Body of pancreas (tissue), 4 donors: ENCODE results near the gene SLC9A1. TPM values are rescaled to one million over a fixed set of nuclear protein-coding genes. Genes with fewer than 3 reads are reported as not detected.

Experiments
- ATAC-seq: fragments of 150-250 bp; one replicate; pipeline ENCODE4 v1.9.1; 2016
- DNase-seq, 4 donors: peaks; one replicate each; pipeline ENCODE4 v3.0.0-alpha.2; 2019
- H3K27ac ChIP-seq, 4 donors: fragments of 200-600 bp; sonication (generic); 1 replicate in 3 of 4; 2 replicates in 1 of 4; pipeline versions ENCODE4 v1.5.1 to v1.6.1; 2016 to 2019; ENCODE audit warnings: mild to moderate bottlenecking in 1 of 4, mixed read lengths in 1 of 4, moderate library complexity in 1 of 4
- H3K27me3 ChIP-seq, 2 donors: fragments of 200-600 bp; sonication (generic); one replicate each; pipeline ENCODE4 v1.6.0; 2016; ENCODE audit warnings: mild to moderate bottlenecking in 1 of 2
- H3K36me3 ChIP-seq, 2 donors: fragments of 200-600 bp; sonication (generic); replicated peaks in 1 of 2; 2 replicates each; pipeline ENCODE4 v1.5.1; 2016; ENCODE audit warnings: low read depth in 2 of 2; ENCODE audit not compliant: insufficient read depth in 1 of 2
- H3K4me1 ChIP-seq: fragments of 200-600 bp; sonication (generic); one replicate; pipeline ENCODE4 v1.6.0; 2016
- H3K4me3 ChIP-seq, 2 donors: fragments of 200-600 bp; sonication (generic); 1 replicate in 1 of 2; 2 replicates in 1 of 2; pipeline ENCODE4 v1.5.1; 2016 to 2019
- H3K9me3 ChIP-seq, 3 donors: fragments of 200-600 bp; sonication (generic); 1 replicate in 2 of 3; 2 replicates in 1 of 3; pipeline ENCODE4 v1.5.1; 2016
- CTCF ChIP-seq, 7 experiments: fragments of 450-650 bp in 4 of 7; fragments of 200-600 bp in 3 of 7; sonication (generic) in 3 of 7; IDR thresholded peaks; one replicate each; pipeline ENCODE4 v1.5.1; 2016 to 2019; ENCODE audit warnings: antibody characterized with exemption in 7 of 7
- POLR2A ChIP-seq, 3 donors: fragments of 450-650 bp; IDR thresholded peaks; one replicate each; pipeline ENCODE4 v1.6.1; 2016; ENCODE audit warnings: antibody characterized with exemption in 3 of 3, mild to moderate bottlenecking in 2 of 3
- WGBS, 2 donors: methylation state at CpG; one replicate each; pipeline ENCODE4 v1.1.5; 2017; 5-methylcytosine and 5-hydroxymethylcytosine counted together
- intact Hi-C: fragments of 100-400 bp; cut with DNase I; formaldehyde crosslinking; loops from one replicate; pipeline ENCODE4 v1.15.1; 2023
- total RNA-seq, 2 donors: library from RNA; depleted of rRNA; stranded (reverse); fragments of >200 nt; gene quantifications; one replicate each; pipeline ENCODE4 v1.1.0, GENCODE V29; 2016

Gene SLC9A1
- total RNA-seq, 2 donors from 2014 or later, result 6.9 to 7.8 TPM

GRCh38 chr1:27116697-27117096 lies 38.2 kb downstream of the SLC9A1 start:
- Histone ChIP-seq H3K4me1 (peaks cover 15% of the 10 kb centered on the region), H3K27ac (peak overlapping the region in 3 of 4 donors; percentile 15 to 28 (median 27)), H3K27me3 (no peaks in the 10 kb centered on the region), H3K4me3 (no peak overlapping the region), H3K36me3 (no peaks in the 10 kb centered on the region), H3K9me3 (no peaks in the 10 kb centered on the region)
- DNase-seq (peak in 1 of 4 donors; percentile 58), ATAC-seq (no peak)
- TF ChIP-seq CTCF (IDR thresholded peaks at IDR 0.05) (no peak), POLR2A (IDR thresholded peaks at IDR 0.05) (no peak)
- intact Hi-C loops, result no loop called here

- DNase-seq (peak in 3 of 4 donors; percentile 50 to 60 (median 53)), ATAC-seq (no peak)
- Histone ChIP-seq H3K27me3 (no peaks in the 10 kb centered on the region), H3K4me1 (peaks cover 16% of the 10 kb centered on the region), H3K27ac (peak overlapping the region in 3 of 4 donors; percentile 21 to 54 (median 46)), H3K4me3 (no peak overlapping the region), H3K9me3 (no peaks in the 10 kb centered on the region), H3K36me3 (no peaks in the 10 kb centered on the region)
- TF ChIP-seq CTCF (IDR thresholded peaks at IDR 0.05) (no peak), POLR2A (IDR thresholded peaks at IDR 0.05) (no peak)
- intact Hi-C loops, result no loop called here
- 89 to 98% methylated on average over 3 of the region's 3 CpGs for WGBS, 2 donors
These were observed 38.7 kb downstream of the SLC9A1 start for GRCh38 chr1:27116232-27116631.

- Histone ChIP-seq H3K27ac (no peak overlapping the region), H3K9me3 (no peaks in the 10 kb centered on the region), H3K27me3 (no peaks in the 10 kb centered on the region), H3K4me3 (no peak overlapping the region), H3K4me1 (peaks cover 16% of the 10 kb centered on the region), H3K36me3 (no peaks in the 10 kb centered on the region)
- DNase-seq, result no peak
- TF ChIP-seq CTCF (IDR thresholded peaks at IDR 0.05), result no peak
- no peak for TF ChIP-seq POLR2A (IDR thresholded peaks at IDR 0.05)
- ATAC-seq, result no peak
- intact Hi-C loops, result no loop called here
- WGBS, 2 donors, result 85 to 96% methylated on average over 5 of the region's 5 CpGs
These were observed 40.4 kb downstream of the SLC9A1 start for GRCh38 chr1:27114546-27114945.

GRCh38 chr1:27113861-27114260 lies 41.1 kb downstream of the SLC9A1 start:
- H3K27ac ChIP-seq, result no peak overlapping the region
- 84 to 90% methylated on average over 16 to 22 of the region's 22 CpGs for WGBS, 2 donors
- ATAC-seq (no peak), DNase-seq (no peak)
- H3K36me3 ChIP-seq, result no peaks in the 10 kb centered on the region
- no peaks in the 10 kb centered on the region for H3K27me3 ChIP-seq
- intact Hi-C loops, result no loop called here
- H3K4me1 ChIP-seq, result peaks cover 16% of the 10 kb centered on the region
- H3K9me3 ChIP-seq, result no peaks in the 10 kb centered on the region
- no peak for TF ChIP-seq POLR2A (IDR thresholded peaks at IDR 0.05)
- H3K4me3 ChIP-seq, result no peak overlapping the region

- no peaks in the 10 kb centered on the region for H3K27me3 ChIP-seq
- H3K36me3 ChIP-seq, result no peaks in the 10 kb centered on the region
- ATAC-seq (peak; percentile 85), DNase-seq (peak; percentile 68 to 92 (median 88))
- H3K4me1 ChIP-seq, result peaks cover 16% of the 10 kb centered on the region
- peak overlapping the region; percentile 43 to 79 (median 62) for H3K27ac ChIP-seq
- 16 to 43% methylated on average over 3 to 5 of the region's 5 CpGs for WGBS, 2 donors
- no peak overlapping the region for H3K4me3 ChIP-seq
- no peaks in the 10 kb centered on the region for H3K9me3 ChIP-seq
- TF ChIP-seq CTCF (IDR thresholded peaks at IDR 0.05) (peak in 4 of 7 experiments; percentile 26 to 45 (median 40)), POLR2A (IDR thresholded peaks at IDR 0.05) (no peak)
- intact Hi-C loops, result no loop called here
These were observed 43.0 kb downstream of the SLC9A1 start for GRCh38 chr1:27111626-27112573.
